HFF-Myc (cell line): Measurements from ENCODE around the gene MYH16.
"Not testable (repeated sequence)": the region's sequence is repeated elsewhere in the genome, so short reads cannot be mapped to it uniquely, and the experiment has no call there.

Source experiments
- DNase-seq: peaks from one replicate; pipeline ENCODE4 v3.0.0-alpha.2; 2011; ENCODE audit warnings: low read depth; ENCODE audit errors: extremely low read depth
- H3K4me3 ChIP-seq: replicated peaks from 2 replicates; pipeline ENCODE4 v1.5.1; 2011; ENCODE audit warnings: low read depth, mild to moderate bottlenecking, control low read depth, low read length
- CTCF ChIP-seq: IDR thresholded peaks from 2 replicates; pipeline ENCODE4 v1.5.1; 2012; ENCODE audit warnings: mild to moderate bottlenecking, low read depth, low read length, control low read depth; ENCODE audit errors: missing control alignments

Gene MYH16

GRCh38 chr7:99325592-99326407 is 53.2 kb downstream of the MYH16 start, which contains the start of gene ARPC1A:
ARPC1A (plus strand) TSS chr7:99325898; CDS start chr7:99333354, 7,456 bp downstream.
- TF ChIP-seq CTCF = peak; percentile 9

GRCh38 chr7:99326408-99326782 is 53.8 kb downstream of the MYH16 start:
- TF ChIP-seq CTCF = no peak
- DNase-seq = no peak
- peak overlapping the region; percentile 95 for H3K4me3 ChIP-seq

More at GRCh38 chr7:99325592-99326407, 53.2 kb downstream of the MYH16 start, which contains the start of gene ARPC1A:
- peak; percentile 72 for DNase-seq
- H3K4me3 ChIP-seq = peak within 1 kb of the TSS; percentile 95

GRCh38 chr7:99330314-99330961 is 57.8 kb downstream of the MYH16 start:
- peak; percentile 57 for DNase-seq
- 0 out of 2 replicates have a peak overlapping the region, but pooled peaks have one; percentile 5 for H3K4me3 ChIP-seq

- no peak for DNase-seq
- no peak for TF ChIP-seq CTCF
- no peak overlapping the region for H3K4me3 ChIP-seq
Observed at GRCh38 chr7:99331002-99331401, 58.4 kb downstream of the MYH16 start.

GRCh38 chr7:99339595-99339994 is 67.0 kb downstream of the MYH16 start:
- no peak for TF ChIP-seq CTCF
- DNase-seq = no peak
- no peak overlapping the region for H3K4me3 ChIP-seq

- no peak for DNase-seq
- no peak overlapping the region for H3K4me3 ChIP-seq
- TF ChIP-seq CTCF = no peak
Observed at GRCh38 chr7:99340659-99341058, 68.0 kb downstream of the MYH16 start.

GRCh38 chr7:99344061-99344647 is 71.5 kb downstream of the MYH16 start:
- no peak for DNase-seq
- no peak overlapping the region for H3K4me3 ChIP-seq
- TF ChIP-seq CTCF = no peak

- H3K4me3 ChIP-seq = not testable (repeated sequence)
Observed at GRCh38 chr7:99350641-99351040, 78.0 kb downstream of the MYH16 start.

More at GRCh38 chr7:99350641-99351040, 78.0 kb downstream of the MYH16 start:
- not testable (repeated sequence) for DNase-seq
